ENCODE data around the gene CAMK2N2.
"Not testable (repeated sequence)": the region's sequence is repeated elsewhere in the genome, so short reads cannot be mapped to it uniquely, and the experiment has no call there.

Gene CAMK2N2

GRCh38 chr3:184272269-184272668 lies 10.9 kb upstream of the CAMK2N2 start:
- DNase-seq, result no peak

DNA sequence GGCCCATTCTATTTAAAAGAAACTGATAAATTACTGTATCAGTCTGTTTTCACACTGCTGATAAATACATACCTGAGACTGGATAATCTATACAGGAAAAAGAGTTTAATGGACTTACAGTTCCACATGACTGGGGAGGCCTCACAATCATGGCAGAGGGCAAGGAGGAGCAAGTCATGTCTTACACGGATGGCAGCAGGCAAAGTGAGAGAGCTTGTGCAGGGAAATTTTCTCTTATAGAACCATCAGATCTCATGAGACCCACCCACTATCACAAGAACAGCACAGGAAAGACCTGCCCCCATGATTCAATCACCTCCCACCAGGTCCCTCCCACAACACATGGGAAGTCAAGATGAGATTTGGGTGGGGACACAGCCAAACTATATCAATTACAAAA lies 5.9 kb upstream of the CAMK2N2 start:
- not testable (repeated sequence) for DNase-seq

DNA sequence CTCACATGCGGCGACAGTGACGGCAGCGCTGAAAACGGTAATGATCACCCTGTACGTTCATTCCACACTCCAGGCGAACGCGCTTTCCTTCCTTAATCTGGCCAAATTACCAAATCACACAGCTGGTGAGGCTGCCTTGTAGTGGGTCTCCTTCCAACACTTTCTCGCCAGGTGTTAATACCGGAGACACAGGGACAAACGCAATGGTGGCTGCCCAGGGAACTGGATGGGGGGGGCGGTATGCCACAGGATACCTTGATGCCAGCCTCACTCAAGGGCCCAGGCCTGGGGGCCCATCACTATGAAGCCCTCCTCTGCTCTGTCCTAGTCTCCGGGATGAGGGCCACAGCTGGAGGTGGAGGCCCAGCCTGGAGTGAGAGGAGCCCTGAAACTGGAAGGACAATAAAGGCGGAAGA lies 1.4 kb upstream of the CAMK2N2 start:
- DNase-seq, result no peak

GRCh38 chr3:184261854-184262763 lies 756 bp upstream of the CAMK2N2 start:
- peak; percentile 73 for DNase-seq

- no peak for DNase-seq
Observed at GRCh38 chr3:184260724-184261269, 556 bp downstream of the CAMK2N2 start.

- no peak for DNase-seq
Observed at GRCh38 chr3:184259878-184260723, 1.3 kb downstream of the CAMK2N2 start.

- DNase-seq, result no peak
Observed at GRCh38 chr3:184259396-184259877, 1.9 kb downstream of the CAMK2N2 start.

- DNase-seq, result no peak
Observed at GRCh38 chr3:184258926-184259325, 2.4 kb downstream of the CAMK2N2 start.

- DNase-seq, result no peak
Observed at GRCh38 chr3:184257083-184257915, 4.1 kb downstream of the CAMK2N2 start.

- no peak for DNase-seq
Observed at GRCh38 chr3:184255291-184256039, 5.9 kb downstream of the CAMK2N2 start.

DNA sequence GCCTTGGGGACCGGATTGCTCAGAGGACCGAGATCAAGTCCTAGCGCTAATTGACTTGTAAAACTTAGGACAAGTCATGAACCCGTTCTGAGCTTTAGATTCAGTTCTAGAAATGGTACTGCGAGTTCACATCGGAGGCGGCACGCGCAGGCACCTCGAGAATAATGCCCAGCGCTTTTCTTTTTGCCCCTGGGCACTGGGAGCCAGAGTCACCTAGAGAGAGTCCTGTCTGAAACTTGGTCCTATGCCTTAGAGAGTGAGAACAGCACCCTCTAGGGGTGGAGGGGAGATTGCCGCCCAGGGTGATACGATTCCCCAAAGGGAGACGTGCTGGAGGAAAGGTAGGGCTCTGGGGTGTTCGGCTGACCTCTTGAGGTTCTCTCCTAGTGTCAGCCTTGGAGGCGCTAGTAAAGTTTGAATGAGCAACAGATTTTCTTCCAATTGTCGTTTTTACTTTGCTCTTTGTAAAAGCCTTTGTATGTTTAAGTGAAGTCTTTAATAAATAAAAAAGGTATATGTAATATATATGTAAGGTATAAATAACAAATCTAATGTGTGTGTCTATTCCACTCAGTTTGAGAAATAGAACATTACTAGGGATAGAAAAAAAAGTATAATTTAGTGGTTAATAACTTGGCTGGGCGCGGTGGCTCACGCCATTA lies 11.1 kb downstream of the CAMK2N2 start:
- DNase-seq, result peak; percentile 83

- peak; percentile 94 for DNase-seq
Observed at GRCh38 chr3:184249412-184250166, 11.8 kb downstream of the CAMK2N2 start, which contains the start of gene EEF1AKMT4. Gene EEF1AKMT4 (plus strand): TSS chr3:184249672. CDS start chr3:184249695, 23 bp downstream.

DNA sequence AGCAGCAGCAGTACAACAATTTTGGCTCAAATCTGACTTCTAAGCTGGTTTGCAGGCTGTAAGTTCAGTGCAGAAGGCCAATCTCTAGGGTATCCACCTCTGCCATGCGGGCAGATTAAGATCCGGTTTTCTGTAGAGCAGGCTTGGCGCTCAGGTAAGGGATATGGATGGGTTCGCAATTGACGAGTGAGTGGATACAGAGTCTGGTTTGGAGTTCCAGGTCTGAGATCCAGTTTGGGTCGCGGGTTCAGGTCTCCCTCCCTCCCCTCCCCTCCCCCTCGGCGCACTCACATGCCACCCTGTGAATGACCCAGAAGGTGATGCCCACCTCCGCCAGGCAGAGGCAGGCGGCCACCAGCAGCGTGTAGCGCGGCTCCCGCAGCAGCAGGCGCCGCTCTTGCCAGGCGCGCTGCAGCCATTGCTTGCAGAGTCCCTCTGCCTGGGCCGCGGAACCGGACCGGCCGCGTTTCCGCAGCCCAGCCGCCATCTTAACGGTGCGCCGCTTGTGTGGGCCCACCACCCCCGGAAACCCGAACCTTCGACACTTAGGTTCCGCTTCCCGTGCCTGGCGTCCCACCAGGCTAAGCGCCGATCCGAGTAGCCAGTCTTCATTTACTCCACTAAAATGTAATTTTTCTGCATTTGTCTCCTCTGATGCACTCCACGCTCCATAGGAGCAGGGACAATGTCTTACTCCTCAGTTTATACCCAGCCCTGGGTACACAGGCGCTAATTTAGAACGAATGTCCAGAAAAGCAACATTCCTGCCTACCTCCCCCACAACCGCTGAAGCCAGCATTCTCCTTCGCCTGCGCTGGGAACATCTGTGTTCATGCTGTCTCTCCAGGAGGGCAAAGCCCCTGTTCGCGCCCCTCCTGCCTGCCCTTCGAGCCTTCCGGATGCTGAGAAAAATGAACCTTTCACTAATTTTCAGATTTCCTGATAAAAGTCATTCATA lies 12.6 kb downstream of the CAMK2N2 start, which contains the start of gene ALG3:
Gene ALG3 (minus strand): TSS at position 509 of the 958 bp plus-strand sequence. CDS start 22 bp downstream, at position 487.
- DNase-seq, result peak; percentile 72

- no peak for DNase-seq
Observed at GRCh38 chr3:184242297-184242685, 19.1 kb downstream of the CAMK2N2 start.

DNA sequence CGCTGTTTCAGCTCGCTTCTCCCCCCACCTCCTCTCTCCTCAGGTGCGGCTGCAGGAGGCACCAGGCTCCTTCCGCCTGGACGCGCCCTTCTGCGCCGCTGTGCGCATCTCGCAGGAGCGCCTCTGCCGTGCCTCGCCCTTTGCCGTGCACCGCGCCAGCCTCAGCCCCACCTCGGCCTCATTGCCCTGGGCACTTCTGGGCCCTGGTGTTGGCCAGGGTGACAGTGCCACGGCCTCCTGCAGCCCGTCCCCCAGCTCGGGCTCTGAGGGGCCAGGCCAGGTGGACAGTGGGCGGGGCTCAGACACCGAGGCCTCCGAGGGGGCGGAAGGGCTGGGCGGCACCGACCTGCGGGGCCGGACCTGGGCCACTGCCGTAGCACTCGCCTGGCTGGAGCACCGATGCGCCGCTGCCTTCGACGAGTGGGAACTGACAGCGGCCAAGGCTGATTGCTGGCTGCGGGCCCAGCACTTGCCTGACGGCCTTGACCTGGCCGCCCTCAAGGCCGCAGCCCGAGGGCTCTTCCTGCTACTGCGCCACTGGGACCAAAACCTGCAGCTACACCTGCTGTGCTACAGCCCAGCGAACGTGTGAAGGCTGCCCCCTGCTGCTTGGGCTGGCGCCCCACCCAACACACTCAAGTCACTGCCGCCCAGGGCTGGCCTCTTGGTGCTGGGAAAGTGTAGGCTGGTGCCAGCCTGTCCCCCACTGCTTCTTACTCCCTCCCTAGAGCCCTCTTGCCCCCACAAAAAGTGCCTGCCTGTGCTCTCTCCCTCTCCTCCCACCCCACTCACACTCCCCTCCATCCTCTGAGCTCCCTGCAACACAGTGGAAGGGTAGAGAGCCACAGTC lies 19.7 kb downstream of the CAMK2N2 start:
- peak; percentile 64 for DNase-seq

GRCh38 chr3:184241141-184241446 lies 20.3 kb downstream of the CAMK2N2 start:
- DNase-seq, result no peak

GRCh38 chr3:184240384-184241140 lies 20.8 kb downstream of the CAMK2N2 start:
- no peak for DNase-seq

All from NCI-H510A (cell line).